Measurements from ENCODE around the gene OR1J2. TPM values are rescaled to one million over a fixed set of nuclear protein-coding genes. Genes with fewer than 3 reads are reported as not detected.
"Not testable (repeated sequence)": the region's sequence is repeated elsewhere in the genome, so short reads cannot be mapped to it uniquely, and the experiment has no call there.

The OR1J2 gene
- total RNA-seq, 1 donor from 2014 or later = not detected

GRCh38 chr9:122506964-122507363 is 3.6 kb upstream of the OR1J2 start:
- TF ChIP-seq, protein P1, sequence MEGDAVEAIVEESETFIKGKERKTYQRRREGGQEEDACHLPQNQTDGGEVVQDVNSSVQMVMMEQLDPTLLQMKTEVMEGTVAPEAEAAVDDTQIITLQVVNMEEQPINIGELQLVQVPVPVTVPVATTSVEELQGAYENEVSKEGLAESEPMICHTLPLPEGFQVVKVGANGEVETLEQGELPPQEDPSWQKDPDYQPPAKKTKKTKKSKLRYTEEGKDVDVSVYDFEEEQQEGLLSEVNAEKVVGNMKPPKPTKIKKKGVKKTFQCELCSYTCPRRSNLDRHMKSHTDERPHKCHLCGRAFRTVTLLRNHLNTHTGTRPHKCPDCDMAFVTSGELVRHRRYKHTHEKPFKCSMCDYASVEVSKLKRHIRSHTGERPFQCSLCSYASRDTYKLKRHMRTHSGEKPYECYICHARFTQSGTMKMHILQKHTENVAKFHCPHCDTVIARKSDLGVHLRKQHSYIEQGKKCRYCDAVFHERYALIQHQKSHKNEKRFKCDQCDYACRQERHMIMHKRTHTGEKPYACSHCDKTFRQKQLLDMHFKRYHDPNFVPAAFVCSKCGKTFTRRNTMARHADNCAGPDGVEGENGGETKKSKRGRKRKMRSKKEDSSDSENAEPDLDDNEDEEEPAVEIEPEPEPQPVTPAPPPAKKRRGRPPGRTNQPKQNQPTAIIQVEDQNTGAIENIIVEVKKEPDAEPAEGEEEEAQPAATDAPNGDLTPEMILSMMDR (IDR thresholded peaks at IDR 0.05) = no peak
- intact Hi-C loops (cut with DNase I) = no loop called here
- ATAC-seq = no peak

DNA sequence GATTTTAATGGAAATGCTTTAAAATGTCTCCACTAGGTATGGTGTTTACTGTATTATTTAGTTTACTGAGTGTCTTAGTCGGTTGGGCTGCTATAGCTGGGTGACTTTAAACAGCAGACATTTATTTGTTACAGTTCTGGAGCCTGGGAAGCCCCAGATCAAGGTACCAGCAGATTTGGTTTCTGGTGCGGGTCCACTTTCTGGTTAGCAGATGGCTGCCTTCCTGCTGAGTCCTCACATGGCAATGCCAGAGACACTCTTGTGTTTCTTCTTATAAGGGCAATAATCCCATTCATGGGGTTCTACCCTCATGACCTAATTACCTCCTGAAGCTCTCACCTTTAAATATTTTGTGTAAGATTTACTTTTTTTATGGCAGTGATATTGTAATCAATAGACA is 7.6 kb downstream of the OR1J2 start:
- Histone ChIP-seq H3K36me3 (no peaks in the 10 kb centered on the region), H3K27me3 (no peaks in the 10 kb centered on the region), H3K4me3 (no peak overlapping the region), H3K27ac (no peak overlapping the region), H3K9me3 (no peaks in the 10 kb centered on the region), H3K4me1 (no peaks in the 10 kb centered on the region)
- DNase-seq (no peak), ATAC-seq (no peak)
- TF ChIP-seq, protein P1 (IDR thresholded peaks at IDR 0.05) = no peak
- intact Hi-C loops (cut with DNase I) = no loop called here

More at GRCh38 chr9:122506964-122507363, 3.6 kb upstream of the OR1J2 start:
- no peak for DNase-seq
- Histone ChIP-seq H3K4me3 (no peak overlapping the region), H3K9me3 (no peaks in the 10 kb centered on the region), H3K27me3 (no peaks in the 10 kb centered on the region), H3K27ac (no peak overlapping the region), H3K4me1 (no peaks in the 10 kb centered on the region), H3K36me3 (no peaks in the 10 kb centered on the region)

DNA sequence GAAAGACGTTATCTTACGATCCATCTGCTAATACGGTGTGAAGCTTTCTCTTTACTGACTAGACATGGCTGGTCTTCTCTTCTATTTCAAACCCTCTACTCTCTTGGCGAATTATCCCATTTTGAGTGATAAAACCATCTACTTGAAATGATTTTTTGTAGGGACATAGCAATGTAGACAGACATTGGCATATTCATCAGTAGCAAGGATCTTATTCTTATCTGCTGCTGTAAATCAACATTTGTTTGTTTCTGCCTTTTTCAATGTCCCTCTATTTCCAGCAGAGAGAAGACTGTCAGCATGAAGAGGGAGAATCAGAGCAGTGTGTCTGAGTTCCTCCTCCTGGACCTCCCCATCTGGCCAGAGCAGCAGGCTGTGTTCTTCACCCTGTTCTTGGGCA is 8.2 kb downstream of the OR1J2 start, which contains the start of gene OR1J4:
Gene OR1J4, plus strand, starts transcription at position 301 of the 400 bp plus-strand sequence. Its CDS starts 0 bp downstream, at position 301.
- Histone ChIP-seq H3K4me1 (no peaks in the 10 kb centered on the region), H3K4me3 (no peak within 1 kb of the TSS), H3K9me3 (no peaks in the 10 kb centered on the region), H3K36me3 (no peaks in the 10 kb centered on the region), H3K27me3 (no peaks in the 10 kb centered on the region), H3K27ac (no peak within 1 kb of the TSS)
- no peak for ATAC-seq
- TF ChIP-seq, protein P1 (IDR thresholded peaks at IDR 0.05) = no peak
- DNase-seq = no peak
- intact Hi-C loops (cut with DNase I) = no loop called here

GRCh38 chr9:122519376-122519775 is 8.8 kb downstream of the OR1J2 start:
- DNase-seq (no peak), ATAC-seq (no peak)
- Histone ChIP-seq H3K4me3 (no peak overlapping the region), H3K9me3 (no peaks in the 10 kb centered on the region), H3K36me3 (no peaks in the 10 kb centered on the region), H3K4me1 (no peaks in the 10 kb centered on the region), H3K27me3 (no peaks in the 10 kb centered on the region), H3K27ac (no peak overlapping the region)
- TF ChIP-seq, protein P1 (IDR thresholded peaks at IDR 0.05) = no peak
- intact Hi-C loops (cut with DNase I) = no loop called here

DNA sequence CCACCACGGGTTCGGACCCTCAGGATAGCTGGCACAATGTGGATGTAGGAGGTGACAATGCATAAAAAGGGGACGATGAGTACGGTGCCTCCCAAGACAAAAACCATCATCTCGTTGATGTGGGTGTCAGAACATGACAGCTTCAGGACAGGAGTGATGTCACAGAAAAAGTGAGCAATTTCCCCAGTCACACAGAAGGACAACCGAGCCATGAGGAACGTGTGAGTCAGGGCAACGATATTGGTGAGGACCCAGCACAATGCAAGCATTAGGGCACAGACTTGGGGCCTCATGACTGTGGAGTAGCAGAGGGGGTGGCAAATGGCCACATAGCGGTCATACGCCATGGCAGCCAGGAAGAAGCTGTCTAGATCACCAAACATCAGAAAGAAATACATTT is 16.0 kb downstream of the OR1J2 start:
- Histone ChIP-seq H3K36me3 (no peaks in the 10 kb centered on the region), H3K27me3 (no peaks in the 10 kb centered on the region), H3K4me3 (no peak overlapping the region), H3K4me1 (no peaks in the 10 kb centered on the region), H3K27ac (no peak overlapping the region), H3K9me3 (no peaks in the 10 kb centered on the region)
- intact Hi-C loops (cut with DNase I) = no loop called here
- no peak for DNase-seq
- no peak for ATAC-seq
- TF ChIP-seq, protein P1 (IDR thresholded peaks at IDR 0.05) = no peak

DNA sequence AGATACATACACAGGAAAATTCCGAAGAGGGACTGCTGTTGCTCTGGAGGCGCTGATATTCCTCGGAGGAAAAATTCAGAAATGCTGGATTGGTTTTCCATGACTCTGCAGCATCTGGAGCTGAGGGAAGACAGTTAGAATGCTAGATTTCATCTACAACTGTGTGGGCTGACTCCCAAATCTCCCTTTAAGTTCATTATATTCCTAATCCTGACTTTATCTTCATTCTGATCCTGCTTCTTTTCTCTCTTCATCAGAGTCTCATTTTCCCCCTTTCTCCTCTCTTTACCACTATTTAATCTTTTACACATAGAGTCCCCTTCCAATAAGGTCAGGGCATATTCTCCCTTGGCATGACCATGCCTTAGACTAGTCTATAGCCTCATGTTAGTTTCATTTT is 16.6 kb downstream of the OR1J2 start, which contains the start of gene OR1N1:
Gene OR1N1, minus strand, starts transcription at position 101 of the 400 bp plus-strand sequence. Its CDS starts 0 bp downstream, at position 101.
- Histone ChIP-seq H3K36me3 (no peaks in the 10 kb centered on the region), H3K9me3 (no peaks in the 10 kb centered on the region), H3K27ac (no peak within 1 kb of the TSS), H3K4me3 (no peak within 1 kb of the TSS), H3K4me1 (no peaks in the 10 kb centered on the region), H3K27me3 (no peaks in the 10 kb centered on the region)
- ATAC-seq (no peak), DNase-seq (no peak)
- intact Hi-C loops (cut with DNase I) = no loop called here
- TF ChIP-seq, protein P1 (IDR thresholded peaks at IDR 0.05) = no peak

DNA sequence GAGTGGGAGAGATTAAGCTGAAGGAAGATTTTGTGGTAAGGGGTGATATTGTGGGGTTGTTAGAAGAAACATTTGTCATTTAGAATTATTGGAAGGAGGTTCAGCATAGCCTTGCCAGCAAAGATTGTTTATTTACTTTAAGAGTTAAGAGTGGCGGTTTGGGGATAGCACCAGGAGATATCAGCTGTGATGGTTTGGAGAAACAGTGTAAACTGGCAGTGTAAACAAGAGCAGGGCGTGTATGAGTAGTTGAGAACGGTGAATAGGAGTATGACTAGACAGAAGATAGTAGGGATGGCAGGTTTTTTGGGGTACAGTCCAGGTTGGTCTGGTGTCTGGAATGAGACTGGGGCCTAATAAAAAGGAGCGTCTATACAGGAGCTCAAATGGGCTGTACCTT is 20.6 kb downstream of the OR1J2 start:
- H3K9me3 ChIP-seq; H3K4me3 ChIP-seq; H3K27me3 ChIP-seq; DNase-seq; H3K27ac ChIP-seq; H3K4me1 ChIP-seq; H3K36me3 ChIP-seq; intact Hi-C loops (cut with DNase I); ATAC-seq: not testable (repeated sequence)

All from upper lobe of right lung (tissue), 1 donor.